ENCODE measurements around the gene COX6B2. TPM values are rescaled to one million over a fixed set of nuclear protein-coding genes. Genes with fewer than 3 reads are reported as not detected.

COX6B2 gene
- total RNA-seq, 1 experiment from 2014 or later, result 3.3 TPM

GRCh38 chr19:55391702-55392615 lies 37.4 kb upstream of the COX6B2 start:
- POLR2A ChIA-PET (ENCODE audit: unreplicated experiment), result interaction anchor here (0.6 kb wide), 1 partner anchor 20 kb away, joined by 6 read pairs; no protein-coding TSS in a partner anchor
- peaks cover 32% of the 10 kb centered on the region for H3K36me3 ChIP-seq (ENCODE audit: low read depth)
- H3K27ac ChIP-seq, result no peak overlapping the region
- no peaks in the 10 kb centered on the region for H3K9me2 ChIP-seq (ENCODE audit: insufficient read depth)
- no peak overlapping the region for H3K4me2 ChIP-seq
- no peak for DNase-seq
- CTCF ChIA-PET, result no interaction called here
- H3K27me3 ChIP-seq (ENCODE audit: insufficient read depth, low read depth), result no peaks in the 10 kb centered on the region
- peaks cover 34% of the 10 kb centered on the region for H3K79me2 ChIP-seq (ENCODE audit: low read depth)
- no peaks in the 10 kb centered on the region for H3K9me3 ChIP-seq (ENCODE audit: insufficient read depth, low read depth)
- intact Hi-C loops (cut with micrococcal nuclease; ENCODE audit: unreplicated experiment), result no loop called here
- H3K4me3 ChIP-seq, result no peak overlapping the region
- no TSS peak for BruUV-seq (replicated peaks)
- H3K4me1 ChIP-seq (replicated peaks; ENCODE audit: insufficient read depth), result peaks cover 20% of the 10 kb centered on the region
- TF ChIP-seq CTCF (conservative IDR thresholded peaks at IDR 0.05) (no peak), EZH2 (IDR thresholded peaks at IDR 0.05; ENCODE audit: low read depth) (no peak)
- H4K20me1 ChIP-seq (ENCODE audit: insufficient read depth), result peaks cover 54% of the 10 kb centered on the region
- H2AFZ ChIP-seq, result no peak overlapping the region
- H3F3A ChIP-seq (ENCODE audit: insufficient read depth, low read depth), result peaks cover 87% of the 10 kb centered on the region

GRCh38 chr19:55391191-55391670 lies 36.7 kb upstream of the COX6B2 start:
- Histone ChIP-seq H3K4me2 (no peak overlapping the region), H4K20me1 (ENCODE audit: insufficient read depth) (peaks cover 61% of the 10 kb centered on the region), H3F3A (ENCODE audit: insufficient read depth, low read depth) (peaks cover 92% of the 10 kb centered on the region), H2AFZ (no peak overlapping the region), H3K79me2 (ENCODE audit: low read depth) (peaks cover 41% of the 10 kb centered on the region), H3K4me1 (replicated peaks; ENCODE audit: insufficient read depth) (peaks cover 23% of the 10 kb centered on the region), H3K9me2 (ENCODE audit: insufficient read depth) (no peaks in the 10 kb centered on the region), H3K4me3 (no peak overlapping the region), H3K27ac (no peak overlapping the region), H3K36me3 (ENCODE audit: low read depth) (peaks cover 38% of the 10 kb centered on the region), H3K27me3 (ENCODE audit: insufficient read depth, low read depth) (no peaks in the 10 kb centered on the region), H3K9me3 (ENCODE audit: insufficient read depth, low read depth) (no peaks in the 10 kb centered on the region)
- CTCF ChIA-PET, result interaction anchor here (1.0 kb wide), 1 partner anchor 77 kb away, joined by 3 read pairs; no protein-coding TSS in a partner anchor
- POLR2A ChIA-PET (ENCODE audit: unreplicated experiment), result interaction anchor here (0.5 to 0.6 kb wide), 2 partner anchors 19 to 23 kb away, joined by 6 to 12 read pairs; no protein-coding TSS in a partner anchor
- TF ChIP-seq EZH2 (IDR thresholded peaks at IDR 0.05; ENCODE audit: low read depth) (no peak), CTCF (conservative IDR thresholded peaks at IDR 0.05) (no peak)
- intact Hi-C loops (cut with micrococcal nuclease; ENCODE audit: unreplicated experiment), result no loop called here
- no peak for DNase-seq
- no TSS peak for BruUV-seq (replicated peaks)

DNA sequence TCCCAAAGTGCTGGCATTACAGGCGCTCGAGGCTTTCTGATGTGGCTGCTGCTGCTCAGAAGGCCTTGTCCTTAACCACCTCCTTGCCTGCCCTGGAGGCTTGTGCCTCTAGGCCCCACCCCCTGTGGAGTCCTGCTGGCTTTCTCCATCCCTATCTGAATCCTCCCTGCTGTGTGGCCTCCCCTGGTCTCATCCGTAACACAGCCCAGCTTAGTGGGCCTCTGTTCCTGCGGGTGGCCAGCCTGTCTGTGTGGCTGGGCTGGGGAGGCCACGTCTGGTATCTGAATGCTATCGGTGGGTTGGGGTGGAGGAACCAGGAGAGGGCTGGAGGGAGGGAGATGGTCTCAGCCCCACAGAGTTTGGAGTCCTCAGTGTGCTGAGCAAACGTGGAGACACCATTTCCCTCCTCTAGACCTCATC lies 36.0 kb upstream of the COX6B2 start:
- H3K36me3 ChIP-seq (ENCODE audit: low read depth), result peaks cover 38% of the 10 kb centered on the region
- H3F3A ChIP-seq (ENCODE audit: insufficient read depth, low read depth), result peaks cover 85% of the 10 kb centered on the region
- H3K9me3 ChIP-seq (ENCODE audit: insufficient read depth, low read depth), result no peaks in the 10 kb centered on the region
- ChIA-PET CTCF (interaction anchor here (0.6 to 1.0 kb wide), 2 partner anchors 77 to 916 kb away, joined by 3 to 5 read pairs; no protein-coding TSS in a partner anchor), POLR2A (ENCODE audit: unreplicated experiment) (interaction anchor here (0.5 kb wide), 1 partner anchor 22 kb away, joined by 12 read pairs; no protein-coding TSS in a partner anchor)
- peaks cover 45% of the 10 kb centered on the region for H3K79me2 ChIP-seq (ENCODE audit: low read depth)
- H3K27me3 ChIP-seq (ENCODE audit: insufficient read depth, low read depth), result no peaks in the 10 kb centered on the region
- no peaks in the 10 kb centered on the region for H3K9me2 ChIP-seq (ENCODE audit: insufficient read depth)
- H3K4me3 ChIP-seq, result no peak overlapping the region
- H2AFZ ChIP-seq, result no peak overlapping the region
- no peak overlapping the region for H3K4me2 ChIP-seq
- no peak overlapping the region for H3K27ac ChIP-seq
- intact Hi-C loops (cut with micrococcal nuclease; ENCODE audit: unreplicated experiment), result no loop called here
- TF ChIP-seq CTCF (conservative IDR thresholded peaks at IDR 0.05) (no peak), EZH2 (IDR thresholded peaks at IDR 0.05; ENCODE audit: low read depth) (no peak)
- H3K4me1 ChIP-seq (replicated peaks; ENCODE audit: insufficient read depth), result peaks cover 23% of the 10 kb centered on the region
- no peak for DNase-seq
- peaks cover 64% of the 10 kb centered on the region for H4K20me1 ChIP-seq (ENCODE audit: insufficient read depth)
- BruUV-seq (replicated peaks), result no TSS peak

Measured in PC-9 (cell line).